Activated CD4-positive, alpha-beta T cell treated with anti-CD3 and anti-CD28 coated beads for 4 hours (primary cell): ENCODE measurements around the gene SERPINA7.
"Not testable (repeated sequence)": the region's sequence is repeated elsewhere in the genome, so short reads cannot be mapped to it uniquely, and the experiment has no call there.

Source experiments
- DNase-seq, 2 donors: peaks; one replicate each; pipeline ENCODE4 v3.0.0-alpha.2; 2020

Gene SERPINA7

DNA sequence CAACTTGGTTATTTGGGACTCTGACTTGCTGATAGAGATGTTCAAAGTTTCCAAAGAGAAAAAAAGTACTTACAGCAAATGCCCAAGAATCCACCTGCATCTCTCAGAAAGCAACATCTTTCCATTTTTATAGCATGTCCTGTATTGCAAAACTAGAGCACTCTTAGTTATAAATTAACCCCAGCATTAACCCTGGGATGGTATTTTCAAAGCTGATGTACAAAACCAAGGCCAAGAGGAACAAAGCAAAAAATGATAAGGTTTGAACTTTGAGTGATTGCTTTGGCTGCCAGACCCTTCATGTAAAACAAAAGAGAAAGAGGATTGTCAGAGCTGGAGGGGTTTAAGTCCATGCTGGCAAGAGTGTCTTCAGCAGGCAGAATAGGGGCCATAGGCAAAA, at the start of gene SERPINA7:
TSS of gene SERPINA7 (minus strand) at position 103 of the 400 bp plus-strand sequence. CDS start 1,669 bp downstream, outside the sequence.
- no peak for DNase-seq

DNA sequence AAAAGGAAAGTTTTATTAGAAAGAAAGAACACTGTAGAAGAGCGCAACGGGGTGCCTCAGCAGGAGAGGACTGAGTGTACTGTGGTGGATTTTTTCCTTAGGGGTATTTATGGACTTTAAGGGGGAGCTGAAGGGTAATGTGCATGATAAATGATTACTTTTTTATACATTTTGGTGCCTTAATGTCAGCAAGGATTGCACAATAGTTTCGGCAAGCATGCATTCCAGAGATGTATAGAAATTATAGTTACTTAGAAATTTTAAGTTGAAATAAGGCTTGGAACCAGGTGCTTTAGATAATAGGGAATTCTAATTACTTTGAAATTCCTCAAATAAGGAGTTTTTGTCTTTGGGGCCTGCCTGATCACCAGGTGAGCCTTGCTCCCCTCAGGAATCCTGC, 30.5 kb upstream of the SERPINA7 start:
- DNase-seq: no peak

GRCh38 chrX:106050054-106050453, 11.5 kb upstream of the SERPINA7 start:
- DNase-seq: no peak

- DNase-seq: no peak
Observed at GRCh38 chrX:106042296-106042695, 3.8 kb upstream of the SERPINA7 start.

DNA sequence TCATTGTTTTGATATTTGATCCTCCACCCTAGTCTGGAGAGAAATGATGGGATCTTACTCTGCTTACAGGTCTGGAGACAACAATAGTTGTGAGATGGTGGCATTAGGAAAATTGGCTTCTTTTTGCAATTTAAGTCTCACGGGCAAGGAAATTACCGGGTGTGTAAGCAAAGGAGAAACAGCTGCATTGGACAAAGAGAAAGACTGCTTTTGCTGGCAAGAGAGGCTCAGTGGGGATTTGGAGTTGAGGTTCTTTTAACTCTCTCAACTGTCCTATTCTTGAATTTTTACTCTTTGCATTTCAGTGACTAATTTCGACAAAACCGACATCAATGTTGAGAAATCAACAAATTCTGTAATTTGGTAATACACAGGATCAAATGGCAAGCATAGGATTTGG, 2.3 kb upstream of the SERPINA7 start:
- no peak for DNase-seq

DNA sequence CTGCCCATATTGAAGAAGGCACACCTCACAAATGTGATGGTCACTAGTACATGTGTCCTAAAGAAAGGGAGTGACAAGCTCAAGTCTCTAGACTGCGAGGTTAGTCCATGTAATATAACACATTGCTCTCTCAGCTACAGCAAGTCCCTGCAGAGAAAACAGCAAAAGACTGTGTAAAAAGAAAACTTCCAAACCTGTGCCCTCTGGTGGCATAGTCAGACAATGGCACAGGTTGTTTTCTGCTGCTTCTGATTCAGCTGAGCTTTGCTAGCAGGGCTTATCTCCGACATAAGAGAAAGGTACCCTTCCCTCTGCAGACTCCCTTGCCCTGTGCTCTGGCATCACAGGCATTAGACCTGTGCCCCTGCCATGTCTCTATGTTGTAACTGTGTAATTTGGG, 1.4 kb upstream of the SERPINA7 start:
- DNase-seq: no peak

GRCh38 chrX:106037835-106038473, 573 bp downstream of the SERPINA7 start:
- DNase-seq: no peak

GRCh38 chrX:106036716-106037115, 1.8 kb downstream of the SERPINA7 start:
- DNase-seq: no peak

GRCh38 chrX:106035064-106035463, 3.5 kb downstream of the SERPINA7 start:
- DNase-seq: no peak

GRCh38 chrX:106023947-106024346, 14.6 kb downstream of the SERPINA7 start:
- no peak for DNase-seq

DNA sequence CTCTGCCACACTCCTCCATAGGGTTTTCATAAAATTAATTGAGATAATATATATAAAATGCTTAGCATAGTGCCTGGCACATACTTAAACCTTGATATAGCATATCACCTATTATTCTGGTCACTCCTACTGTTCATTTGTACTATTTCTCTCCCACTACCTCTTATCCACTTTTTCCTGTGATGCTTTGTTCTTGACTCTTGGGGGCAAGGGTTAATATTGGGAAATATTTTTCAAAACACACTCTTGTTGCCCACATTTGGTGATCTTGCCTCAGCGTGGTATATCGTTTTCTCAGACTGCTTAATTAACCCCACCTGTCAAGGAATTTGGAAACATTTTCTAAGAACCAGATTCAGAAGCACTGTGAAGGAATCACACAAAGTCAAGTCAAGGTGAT, 16.3 kb downstream of the SERPINA7 start:
- no peak for DNase-seq

- no peak for DNase-seq
Observed at GRCh38 chrX:106014119-106014775, 24.3 kb downstream of the SERPINA7 start.

GRCh38 chrX:106009145-106009544, 29.4 kb downstream of the SERPINA7 start:
- DNase-seq: no peak

DNA sequence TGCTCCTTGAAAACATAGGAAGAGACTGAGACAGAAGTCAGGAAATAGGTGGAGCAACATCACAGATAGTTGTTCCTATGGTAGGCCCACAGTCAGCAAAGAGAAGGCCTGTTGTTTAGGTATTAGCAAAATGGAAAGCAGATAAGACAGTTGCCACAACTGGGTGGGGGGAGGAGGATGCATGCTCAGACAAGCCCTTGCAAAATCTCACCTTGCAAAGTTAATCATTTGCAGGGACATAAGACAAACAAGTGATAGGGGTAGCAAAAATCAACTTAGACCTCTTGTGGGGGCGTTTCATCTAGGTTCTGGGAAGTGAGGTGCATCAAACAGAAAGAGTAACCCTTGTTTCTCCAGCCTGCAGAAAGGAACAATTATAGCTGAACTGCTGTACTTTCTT, 30.7 kb downstream of the SERPINA7 start:
- DNase-seq: no peak

DNA sequence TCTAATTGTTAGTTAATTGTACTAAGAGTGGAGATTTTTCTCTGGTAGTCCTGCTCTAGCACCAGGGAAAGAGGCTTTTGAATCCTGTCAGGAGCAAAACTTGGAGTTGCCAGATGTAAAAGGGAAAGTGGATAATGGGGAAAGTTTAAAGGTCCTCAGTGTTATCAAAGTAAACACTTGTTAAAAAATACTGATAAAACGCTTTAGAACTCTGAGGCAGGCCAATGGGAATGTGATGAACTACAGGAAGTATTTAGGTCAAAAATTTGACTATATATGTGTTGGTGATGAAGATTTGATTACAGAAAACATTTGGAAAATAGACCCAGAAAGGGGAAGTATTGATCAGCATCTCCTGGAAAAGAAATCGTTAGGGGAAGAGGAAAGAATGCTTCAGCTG, 32.8 kb downstream of the SERPINA7 start:
- no peak for DNase-seq

GRCh38 chrX:106000609-106001008, 37.9 kb downstream of the SERPINA7 start:
- DNase-seq: not testable (repeated sequence)

DNA sequence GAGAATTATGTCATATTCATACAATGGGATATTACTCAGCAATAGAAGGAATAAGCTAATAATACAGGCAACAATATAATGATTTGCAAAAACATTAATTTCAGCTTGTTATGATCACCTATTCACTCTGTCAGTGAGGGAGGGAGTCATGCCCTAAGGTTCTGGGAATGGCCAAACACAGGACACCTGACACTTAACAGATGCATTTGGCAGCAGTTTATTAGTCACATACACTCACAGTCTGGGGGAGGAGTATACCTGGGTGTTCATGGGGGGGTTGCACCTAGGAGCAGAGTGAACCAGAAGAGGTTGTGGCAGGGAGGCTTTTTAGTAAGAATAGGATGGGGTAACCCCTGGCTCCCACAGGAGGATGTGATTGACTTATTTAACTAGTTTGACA, 38.3 kb downstream of the SERPINA7 start:
- no peak for DNase-seq

- DNase-seq: no peak
Observed at GRCh38 chrX:105999294-105999693, 39.2 kb downstream of the SERPINA7 start.

DNA sequence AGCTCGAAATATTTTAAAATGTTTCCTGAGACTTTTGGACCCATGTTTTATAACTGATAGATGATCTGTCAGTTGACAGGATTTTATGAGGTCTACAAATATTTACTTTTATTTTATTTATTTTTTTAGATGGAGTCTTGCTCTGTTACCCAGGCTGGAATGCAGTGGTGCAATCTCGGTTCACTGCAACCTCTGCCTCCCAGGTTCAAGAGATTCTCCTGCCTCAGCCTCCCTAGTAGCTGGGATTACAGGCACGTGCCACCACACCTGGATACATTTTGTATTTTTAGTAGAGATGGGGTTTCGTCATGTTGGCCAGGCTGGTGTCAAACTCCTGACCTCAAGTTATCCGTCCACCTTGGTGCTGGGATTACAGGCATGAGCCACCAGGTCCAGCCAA, 50.0 kb downstream of the SERPINA7 start:
- not testable (repeated sequence) for DNase-seq
